Transverse colon (tissue), 4 donors: Measurements from ENCODE around the gene NMRK2.

Source experiments
- EP300 ChIP-seq: sonication (generic); formaldehyde crosslinking; IDR thresholded peaks from one replicate; pipeline ENCODE4 v1.6.1; 2017; ENCODE audit warnings: antibody characterized with exemption, low read depth
- POLR2A ChIP-seq: fragments of 450-650 bp; IDR thresholded peaks from one replicate; pipeline ENCODE4 v1.6.1; 2016; ENCODE audit warnings: antibody characterized with exemption, mild to moderate bottlenecking, moderate library complexity
- POLR2AphosphoS5 ChIP-seq, 3 donors: sonication (generic); formaldehyde crosslinking; IDR thresholded peaks; one replicate each; pipeline ENCODE4 v1.6.1; 2016; ENCODE audit warnings: antibody characterized with exemption in 3 of 3
- TF ChIP-seq, protein P1 (sequence below), 5 experiments: fragments of 200-600 bp in 3 of 5; fragments of 450-650 bp in 2 of 5; sonication (generic) in 3 of 5; IDR thresholded peaks; 1 replicate in 2 of 5; 2 replicates in 3 of 5; pipeline ENCODE4 v1.5.1; 2016 to 2017; ENCODE audit warnings: antibody characterized with exemption in 5 of 5, inconsistent platforms in 3 of 5, mild to moderate bottlenecking in 2 of 5, moderate library complexity in 1 of 5

DNA sequence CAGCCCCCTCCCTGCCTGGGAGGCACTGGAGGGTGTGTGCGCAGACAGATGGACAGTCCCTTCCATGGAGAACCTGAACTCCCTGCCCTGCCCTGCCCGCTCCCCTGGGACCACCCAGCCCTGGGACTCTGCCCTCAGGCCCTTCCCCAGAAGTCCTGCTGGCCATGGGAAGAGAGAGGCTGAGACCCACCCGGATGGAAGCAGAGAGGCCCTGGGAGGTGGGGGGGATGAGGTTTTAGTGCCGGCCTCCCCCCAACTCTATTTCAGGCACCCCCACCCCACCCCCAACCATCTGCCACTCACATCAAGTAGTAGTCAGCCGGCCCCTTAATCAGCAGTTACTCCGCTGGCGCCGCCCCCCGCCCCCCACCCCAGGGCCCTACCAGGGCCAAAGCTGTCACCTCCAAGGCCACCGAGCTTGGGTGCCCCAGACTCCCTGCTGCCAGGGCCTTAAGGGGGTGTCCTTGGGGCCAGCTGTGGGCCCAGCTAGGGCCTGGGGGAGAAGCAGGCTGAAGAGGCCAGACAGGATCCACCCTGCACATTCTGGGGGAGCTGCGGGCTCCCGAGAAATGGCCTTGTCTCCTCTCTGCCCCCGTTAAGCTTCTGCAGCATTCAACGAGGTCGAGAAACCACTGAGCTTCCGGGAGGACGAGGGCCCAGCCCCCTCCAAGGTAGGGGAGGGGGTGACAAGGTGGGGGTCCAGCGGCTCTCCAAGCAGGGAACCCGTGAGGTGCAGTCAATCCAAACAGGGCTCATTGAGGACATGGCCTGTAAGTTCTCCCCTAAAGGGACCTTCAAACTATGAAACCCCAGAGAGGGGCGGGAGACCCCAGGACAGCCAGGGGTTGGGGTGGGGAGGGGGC is 17.4 kb downstream of the NMRK2 start:
- TF ChIP-seq, protein P1, sequence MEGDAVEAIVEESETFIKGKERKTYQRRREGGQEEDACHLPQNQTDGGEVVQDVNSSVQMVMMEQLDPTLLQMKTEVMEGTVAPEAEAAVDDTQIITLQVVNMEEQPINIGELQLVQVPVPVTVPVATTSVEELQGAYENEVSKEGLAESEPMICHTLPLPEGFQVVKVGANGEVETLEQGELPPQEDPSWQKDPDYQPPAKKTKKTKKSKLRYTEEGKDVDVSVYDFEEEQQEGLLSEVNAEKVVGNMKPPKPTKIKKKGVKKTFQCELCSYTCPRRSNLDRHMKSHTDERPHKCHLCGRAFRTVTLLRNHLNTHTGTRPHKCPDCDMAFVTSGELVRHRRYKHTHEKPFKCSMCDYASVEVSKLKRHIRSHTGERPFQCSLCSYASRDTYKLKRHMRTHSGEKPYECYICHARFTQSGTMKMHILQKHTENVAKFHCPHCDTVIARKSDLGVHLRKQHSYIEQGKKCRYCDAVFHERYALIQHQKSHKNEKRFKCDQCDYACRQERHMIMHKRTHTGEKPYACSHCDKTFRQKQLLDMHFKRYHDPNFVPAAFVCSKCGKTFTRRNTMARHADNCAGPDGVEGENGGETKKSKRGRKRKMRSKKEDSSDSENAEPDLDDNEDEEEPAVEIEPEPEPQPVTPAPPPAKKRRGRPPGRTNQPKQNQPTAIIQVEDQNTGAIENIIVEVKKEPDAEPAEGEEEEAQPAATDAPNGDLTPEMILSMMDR (IDR thresholded peaks at IDR 0.05) = no peak
- TF ChIP-seq POLR2A (no peak), EP300 (no peak), POLR2AphosphoS5 (IDR thresholded peaks at IDR 0.05) (no peak)
